SKM-1 treated with dmso at 0.1 percent for 144 hours (cell line): Measurements from ENCODE around the gene TSPAN18.

Source experiments
- DNase-seq: peaks from one replicate; lab custom pipeline; 2025; ENCODE audit not compliant: unreplicated experiment; lab: John Stamatoyannopoulos, UW

Gene TSPAN18

GRCh38 chr11:44709966-44710365 lies 16.8 kb upstream of the TSPAN18 start:
- DNase-seq = no peak

- no peak for DNase-seq
Measured at GRCh38 chr11:44711113-44711786, 15.5 kb upstream of the TSPAN18 start.

- DNase-seq = no peak
Measured at GRCh38 chr11:44711787-44712608, 14.8 kb upstream of the TSPAN18 start.

- DNase-seq = no peak
Measured at GRCh38 chr11:44713022-44713421, 13.7 kb upstream of the TSPAN18 start.

GRCh38 chr11:44716256-44716655 lies 10.5 kb upstream of the TSPAN18 start:
- no peak for DNase-seq

GRCh38 chr11:44718057-44718456 lies 8.7 kb upstream of the TSPAN18 start:
- DNase-seq = no peak

- no peak for DNase-seq
Measured at GRCh38 chr11:44718612-44719390, 8.0 kb upstream of the TSPAN18 start.

- no peak for DNase-seq
Measured at GRCh38 chr11:44725016-44725685, 1.6 kb upstream of the TSPAN18 start.

GRCh38 chr11:44725757-44726282 lies 942 bp upstream of the TSPAN18 start:
- DNase-seq = no peak

- DNase-seq = no peak
Measured at GRCh38 chr11:44727114-44727372, 281 bp downstream of the TSPAN18 start.

GRCh38 chr11:44727373-44728287 lies 868 bp downstream of the TSPAN18 start:
- DNase-seq = peak; percentile 58

- peak; percentile 5 for DNase-seq
Measured at GRCh38 chr11:44728491-44728910, 1.7 kb downstream of the TSPAN18 start.

- no peak for DNase-seq
Measured at GRCh38 chr11:44729063-44729462, 2.3 kb downstream of the TSPAN18 start.

- peak; percentile 20 for DNase-seq
Measured at GRCh38 chr11:44729713-44730112, 3.0 kb downstream of the TSPAN18 start.

- DNase-seq = no peak
Measured at GRCh38 chr11:44730775-44731174, 4.0 kb downstream of the TSPAN18 start.

GRCh38 chr11:44731685-44732430 lies 5.1 kb downstream of the TSPAN18 start:
- DNase-seq = no peak

- no peak for DNase-seq
Measured at GRCh38 chr11:44732564-44732963, 5.8 kb downstream of the TSPAN18 start.

- no peak for DNase-seq
Measured at GRCh38 chr11:44733877-44734276, 7.1 kb downstream of the TSPAN18 start.

GRCh38 chr11:44734843-44735381 lies 8.2 kb downstream of the TSPAN18 start:
- DNase-seq = no peak
